Adrenal gland (tissue), 5 donors: ENCODE measurements around the gene ZNF185.

Experiments used
- POLR2A ChIP-seq, 2 donors: fragments of 450-650 bp; IDR thresholded peaks; one replicate each; pipeline ENCODE4 v1.6.1; 2017; ENCODE audit warnings: antibody characterized with exemption in 2 of 2, mild to moderate bottlenecking in 2 of 2, moderate library complexity in 1 of 2
- TF ChIP-seq, protein P1 (sequence below), 6 experiments: fragments of 450-650 bp in 4 of 6; fragments of 200-600 bp in 2 of 6; sonication (generic) in 1 of 6; IDR thresholded peaks; 1 replicate in 5 of 6; 2 replicates in 1 of 6; pipeline versions ENCODE4 v1.5.1 to v1.8.0; 2016 to 2021; ENCODE audit warnings: antibody characterized with exemption in 6 of 6, mild to moderate bottlenecking in 2 of 6, moderate library complexity in 1 of 6
- donor health status: DM: no; HTN: no; CAD: no.

DNA sequence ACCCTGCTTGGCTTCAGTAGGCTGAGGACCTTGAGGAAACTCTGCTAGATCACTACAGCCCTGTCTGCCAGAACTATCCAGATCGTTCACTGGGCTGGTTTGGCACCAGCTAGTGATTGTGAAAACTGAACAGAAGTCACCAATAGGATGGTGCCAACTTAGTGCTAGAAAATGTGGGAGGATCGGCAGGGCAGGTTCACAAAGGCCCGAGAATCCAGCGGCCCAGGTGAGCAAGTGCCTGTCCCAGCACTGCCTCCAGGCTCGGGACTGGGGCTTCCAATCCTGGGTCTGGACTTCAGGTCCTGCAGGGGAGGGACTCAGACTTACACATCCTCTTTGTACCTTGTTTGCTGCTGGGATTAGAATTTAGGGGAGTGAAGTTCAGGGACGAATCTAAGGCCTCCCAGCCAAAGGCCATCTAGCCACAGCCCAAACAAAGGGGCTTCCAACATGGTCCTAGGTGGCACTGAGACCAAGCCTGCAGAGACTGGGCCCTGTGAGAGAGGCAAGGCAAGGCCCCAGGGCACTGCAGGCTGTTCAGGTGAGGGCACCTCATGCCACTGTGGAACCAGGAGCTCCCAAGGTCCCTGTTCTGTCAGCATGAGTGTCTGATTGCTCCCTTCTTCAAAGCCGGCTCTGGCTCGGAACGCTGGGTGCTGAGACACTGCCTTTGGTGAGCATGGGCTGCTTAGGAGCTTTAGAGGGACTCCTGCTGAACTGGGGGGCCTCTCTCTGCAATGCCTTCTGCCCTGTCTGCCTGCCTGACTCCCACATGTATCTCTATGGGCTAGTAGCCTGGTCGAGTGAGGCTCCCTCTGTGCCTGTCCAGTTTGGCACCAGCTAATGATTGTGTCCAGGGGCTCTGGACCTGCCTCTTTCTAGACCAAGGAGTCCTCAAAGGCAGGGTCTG lies 20.7 kb upstream of the ZNF185 start:
- TF ChIP-seq, protein P1, sequence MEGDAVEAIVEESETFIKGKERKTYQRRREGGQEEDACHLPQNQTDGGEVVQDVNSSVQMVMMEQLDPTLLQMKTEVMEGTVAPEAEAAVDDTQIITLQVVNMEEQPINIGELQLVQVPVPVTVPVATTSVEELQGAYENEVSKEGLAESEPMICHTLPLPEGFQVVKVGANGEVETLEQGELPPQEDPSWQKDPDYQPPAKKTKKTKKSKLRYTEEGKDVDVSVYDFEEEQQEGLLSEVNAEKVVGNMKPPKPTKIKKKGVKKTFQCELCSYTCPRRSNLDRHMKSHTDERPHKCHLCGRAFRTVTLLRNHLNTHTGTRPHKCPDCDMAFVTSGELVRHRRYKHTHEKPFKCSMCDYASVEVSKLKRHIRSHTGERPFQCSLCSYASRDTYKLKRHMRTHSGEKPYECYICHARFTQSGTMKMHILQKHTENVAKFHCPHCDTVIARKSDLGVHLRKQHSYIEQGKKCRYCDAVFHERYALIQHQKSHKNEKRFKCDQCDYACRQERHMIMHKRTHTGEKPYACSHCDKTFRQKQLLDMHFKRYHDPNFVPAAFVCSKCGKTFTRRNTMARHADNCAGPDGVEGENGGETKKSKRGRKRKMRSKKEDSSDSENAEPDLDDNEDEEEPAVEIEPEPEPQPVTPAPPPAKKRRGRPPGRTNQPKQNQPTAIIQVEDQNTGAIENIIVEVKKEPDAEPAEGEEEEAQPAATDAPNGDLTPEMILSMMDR (IDR thresholded peaks at IDR 0.05) = no peak
- no peak for TF ChIP-seq POLR2A (IDR thresholded peaks at IDR 0.05)
